ENCODE results near the gene INSYN1. TPM values are rescaled to one million over a fixed set of nuclear protein-coding genes. Genes with fewer than 3 reads are reported as not detected.

INSYN1 gene
- total and polyA plus RNA-seq, 2 experiments from 2014 or later = 0.18 to 14.2 TPM

- Histone ChIP-seq H3K79me2 (replicated peaks; ENCODE audit: insufficient read depth) (peaks cover 60% of the 10 kb centered on the region), H3K27ac (ENCODE audit: low read depth) (no peak overlapping the region), H3K4me3 (peak overlapping the region; percentile 92), H4K20me1 (replicated peaks; ENCODE audit: insufficient read depth) (peaks cover 40% of the 10 kb centered on the region), H2AFZ (no peak overlapping the region), H3K4me1 (ENCODE audit: insufficient read depth) (peaks cover 29% of the 10 kb centered on the region), H3F3A (replicated peaks; ENCODE audit: low read depth) (0 out of 2 replicates have a peak, but pooled peaks cover 6% of the 10 kb centered on the region), H3K27me3 (ENCODE audit: insufficient read depth) (no peaks in the 10 kb centered on the region), H3K9me2 (ENCODE audit: insufficient read depth) (no peaks in the 10 kb centered on the region), H3K4me2 (peak overlapping the region; percentile 86), H3K36me3 (ENCODE audit: insufficient read depth) (no peaks in the 10 kb centered on the region)
- Mint-ChIP-seq H3K9me3 (no peaks in the 10 kb centered on the region), H3K27me3 (ENCODE audit: insufficient read depth, low read depth, poor library complexity) (no peaks in the 10 kb centered on the region), H3K36me3 (ENCODE audit: low read depth) (no peaks in the 10 kb centered on the region), H3K4me1 (peaks cover 39% of the 10 kb centered on the region), H3K27ac (no peak overlapping the region), H3K4me3 (peak overlapping the region; percentile 83)
- DNase-seq (ENCODE audit: low spot score) (no peak), ATAC-seq (no peak)
- TF ChIP-seq ZNF114 (CRISPR knock-in tag; IDR thresholded peaks at IDR 0.05) (no peak), EZH2phosphoT487 (IDR thresholded peaks at IDR 0.05; ENCODE audit: unreplicated experiment) (no peak), JUNB (IDR thresholded peaks at IDR 0.05; ENCODE audit: unreplicated experiment) (no peak), NANOG (IDR thresholded peaks at IDR 0.05; ENCODE audit: borderline replicate concordance) (no peak), ZNF331 (CRISPR knock-in tag; IDR thresholded peaks at IDR 0.05; ENCODE audit: low read depth) (no peak), ETS1 (IDR thresholded peaks at IDR 0.05) (no peak), ZNF462 (CRISPR knock-in tag; IDR thresholded peaks at IDR 0.05) (no peak), REST (IDR thresholded peaks at IDR 0.05; ENCODE audit: unreplicated experiment) (no peak)
Observed at GRCh38 chr15:73685981-73686380, 67.2 kb downstream of the INSYN1 start.

Other genes with a start within 250 kb of the INSYN1 start
- 113 and 121 TPM in 2 replicates for gene NPTN, start 120.0 kb downstream of the INSYN1 start, total RNA-seq (2014; rRNA removed; shearing (Covaris generic))
- 53.0 and 56.3 TPM in 2 replicates for gene NPTN, start 120.0 kb downstream of the INSYN1 start, polyA plus RNA-seq (2016; fragmentation: Nextera tagmentation; extraction: Ambion mirVana)
- gene CD276, start 69.0 kb downstream of the INSYN1 start, total RNA-seq (2014; rRNA removed; shearing (Covaris generic)) = 131 and 158 TPM in 2 replicates
- gene CD276, start 69.0 kb downstream of the INSYN1 start, polyA plus RNA-seq (2016; fragmentation: Nextera tagmentation; extraction: Ambion mirVana) = 58.3 and 60.9 TPM in 2 replicates
- not detected in 2 replicates for gene TBC1D21, start 120.2 kb upstream of the INSYN1 start, total RNA-seq (2014; rRNA removed; shearing (Covaris generic))
- gene TBC1D21, start 120.2 kb upstream of the INSYN1 start, polyA plus RNA-seq (2016; fragmentation: Nextera tagmentation; extraction: Ambion mirVana) = not detected in 2 replicates
- gene LOXL1, start 173.1 kb upstream of the INSYN1 start, total RNA-seq (2014; rRNA removed; shearing (Covaris generic)) = 6.8 and 10.8 TPM in 2 replicates
- 6.9 and 10.3 TPM in 2 replicates for gene LOXL1, start 173.1 kb upstream of the INSYN1 start, polyA plus RNA-seq (2016; fragmentation: Nextera tagmentation; extraction: Ambion mirVana)
- 2.4 and 2.7 TPM in 2 replicates for gene STOML1, start 238.9 kb upstream of the INSYN1 start, total RNA-seq (2014; rRNA removed; shearing (Covaris generic))
- gene STOML1, start 238.9 kb upstream of the INSYN1 start, polyA plus RNA-seq (2016; fragmentation: Nextera tagmentation; extraction: Ambion mirVana) = 1.5 and 2.3 TPM in 2 replicates
- 73.1 and 85.3 TPM in 2 replicates for gene PML, start 241.4 kb upstream of the INSYN1 start, total RNA-seq (2014; rRNA removed; shearing (Covaris generic))
- 18.9 and 19.0 TPM in 2 replicates for gene PML, start 241.4 kb upstream of the INSYN1 start, polyA plus RNA-seq (2016; fragmentation: Nextera tagmentation; extraction: Ambion mirVana)